DOHH2 (cell line): ENCODE measurements around the gene SERPINA9.
A peak's percentile ranks its signal among the peaks of the same experiment; 100 is the strongest.

Source experiments
- H3F3A ChIP-seq: fragments of 200-600 bp; sonication (generic), shearing (Covaris generic); 2 replicates; pipeline ENCODE4 v1.6.0; 2016; ENCODE audit warnings: antibody characterized with exemption, mild to moderate bottlenecking; ENCODE audit not compliant: control insufficient read depth, insufficient read depth
- H3K27ac ChIP-seq: fragments of 200-600 bp; sonication (generic); 2 replicates; pipeline ENCODE4 v1.5.1; 2014; ENCODE audit warnings: low read depth, mild to moderate bottlenecking, low read length, moderate library complexity
- H3K27me3 ChIP-seq: fragments of 200-600 bp; sonication (generic); 2 replicates; pipeline ENCODE4 v1.6.1; 2014; ENCODE audit warnings: mild to moderate bottlenecking, low read length, mixed read lengths; ENCODE audit not compliant: control insufficient read depth
- H3K36me3 ChIP-seq: fragments of 200-600 bp; sonication (generic); 2 replicates; pipeline ENCODE4 v1.6.1; 2014; ENCODE audit warnings: mild to moderate bottlenecking, low read length, moderate library complexity, mixed read lengths; ENCODE audit not compliant: control insufficient read depth
- H3K4me1 ChIP-seq: fragments of 200-600 bp; sonication (generic); 2 replicates; pipeline ENCODE4 v1.6.1; 2014; ENCODE audit warnings: mild to moderate bottlenecking, low read length, mixed read lengths; ENCODE audit not compliant: control insufficient read depth
- H3K4me2 ChIP-seq: fragments of 200-600 bp; sonication (generic); 2 replicates; pipeline ENCODE4 v1.6.0; 2014; ENCODE audit warnings: mild to moderate bottlenecking, low read length, moderate library complexity
- H3K4me3 ChIP-seq: fragments of 200-600 bp; sonication (generic); 2 replicates; pipeline ENCODE4 v1.5.1; 2014; ENCODE audit warnings: mild to moderate bottlenecking, low read length, mixed read lengths
- H3K79me2 ChIP-seq: fragments of 200-600 bp; sonication (generic); 2 replicates; pipeline ENCODE4 v1.6.1; 2014; ENCODE audit warnings: mild to moderate bottlenecking, low read length, mixed read lengths; ENCODE audit not compliant: control insufficient read depth
- H3K9me2 ChIP-seq: fragments of 200-600 bp; sonication (generic); replicated peaks from 2 replicates; pipeline ENCODE4 v1.6.1; 2014; ENCODE audit warnings: mild to moderate bottlenecking, low read length, mixed read lengths; ENCODE audit not compliant: control insufficient read depth
- H3K9me3 ChIP-seq: fragments of 200-600 bp; sonication (generic); 2 replicates; pipeline ENCODE4 v1.6.1; 2014; ENCODE audit warnings: antibody characterized with exemption, low read length, mixed read lengths; ENCODE audit not compliant: control insufficient read depth, insufficient read depth
- H4K20me1 ChIP-seq: fragments of 200-600 bp; sonication (generic); 2 replicates; pipeline ENCODE4 v1.6.0; 2014; ENCODE audit warnings: low read depth, mild to moderate bottlenecking, antibody characterized with exemption, low read length, moderate library complexity; ENCODE audit not compliant: control insufficient read depth, insufficient read depth
- CTCF ChIP-seq: fragments of 200-600 bp; sonication (generic); IDR thresholded peaks from one replicate; pipeline ENCODE4 v1.5.1; 2014; ENCODE audit warnings: antibody characterized with exemption, mild to moderate bottlenecking, low read depth, low read length; ENCODE audit not compliant: poor library complexity, severe bottlenecking
- EZH2phosphoT487 ChIP-seq: fragments of 200-600 bp; sonication (generic); IDR thresholded peaks from 2 replicates; pipeline ENCODE4 v1.6.1; 2017; ENCODE audit warnings: borderline replicate concordance, mild to moderate bottlenecking, antibody characterized with exemption, low read length, moderate library complexity, mixed read lengths

Gene SERPINA9

GRCh38 chr14:94470311-94470710 lies 5.7 kb downstream of the SERPINA9 start:
- Histone ChIP-seq H3K9me2 (no peaks in the 10 kb centered on the region), H3F3A (no peaks in the 10 kb centered on the region), H3K27ac (peak overlapping the region; percentile 47), H3K4me1 (peaks cover 62% of the 10 kb centered on the region), H4K20me1 (no peaks in the 10 kb centered on the region), H3K4me2 (peak overlapping the region; percentile 98), H3K36me3 (peaks cover 93% of the 10 kb centered on the region), H3K27me3 (no peaks in the 10 kb centered on the region), H3K79me2 (peaks cover 67% of the 10 kb centered on the region), H3K9me3 (no peaks in the 10 kb centered on the region), H3K4me3 (peak overlapping the region; percentile 87)
- TF ChIP-seq EZH2phosphoT487, result no peak
- TF ChIP-seq CTCF, result no peak

GRCh38 chr14:94469261-94469660 lies 6.7 kb downstream of the SERPINA9 start:
- no peak for TF ChIP-seq EZH2phosphoT487
- no peak for TF ChIP-seq CTCF
- H3K4me1 ChIP-seq, result peaks cover 53% of the 10 kb centered on the region
- no peaks in the 10 kb centered on the region for H3F3A ChIP-seq
- H3K27ac ChIP-seq, result no peak overlapping the region
- peaks cover 93% of the 10 kb centered on the region for H3K36me3 ChIP-seq
- H4K20me1 ChIP-seq, result no peaks in the 10 kb centered on the region
- peaks cover 57% of the 10 kb centered on the region for H3K79me2 ChIP-seq
- no peaks in the 10 kb centered on the region for H3K27me3 ChIP-seq
- H3K9me2 ChIP-seq, result no peaks in the 10 kb centered on the region
- peak overlapping the region; percentile 98 for H3K4me2 ChIP-seq
- no peaks in the 10 kb centered on the region for H3K9me3 ChIP-seq
- H3K4me3 ChIP-seq, result 0 out of 2 replicates have a peak overlapping the region, but pooled peaks have one; percentile 87

- peaks cover 40% of the 10 kb centered on the region for H3K4me1 ChIP-seq
- TF ChIP-seq EZH2phosphoT487 (no peak), CTCF (no peak)
- H3K9me3 ChIP-seq, result no peaks in the 10 kb centered on the region
These were observed 8.1 kb downstream of the SERPINA9 start for GRCh38 chr14:94467728-94468520.

More at GRCh38 chr14:94467728-94468520, 8.1 kb downstream of the SERPINA9 start:
- peaks cover 43% of the 10 kb centered on the region for H3K79me2 ChIP-seq
- H4K20me1 ChIP-seq, result no peaks in the 10 kb centered on the region
- peaks cover 98% of the 10 kb centered on the region for H3K36me3 ChIP-seq
- H3K27me3 ChIP-seq, result no peaks in the 10 kb centered on the region
- no peaks in the 10 kb centered on the region for H3K9me2 ChIP-seq
- no peak overlapping the region for H3K27ac ChIP-seq
- 0 out of 2 replicates have a peak, but pooled peaks cover 2% of the 10 kb centered on the region for H3F3A ChIP-seq
- no peak overlapping the region for H3K4me2 ChIP-seq
- H3K4me3 ChIP-seq, result no peak overlapping the region
